Dendritic cell treated with granulocyte-macrophage colony-stimulating factor and Interleukin-4, amounts not matched to agents 40 ng/mL and 50 ng/mL, for 4 days (primary cell): ENCODE results near the gene SC5D.

ENCODE experiments used
- H3K27ac Mint-ChIP-seq: one replicate; pipeline ENCODE4 v1.8.0; 2022; ENCODE audit warnings: mild to moderate bottlenecking, mixed read lengths
- H3K27me3 Mint-ChIP-seq: one replicate; pipeline ENCODE4 v1.8.0; 2022; ENCODE audit warnings: mild to moderate bottlenecking, mixed read lengths
- H3K36me3 Mint-ChIP-seq: one replicate; pipeline ENCODE4 v1.8.0; 2022; ENCODE audit warnings: low read depth, mixed read lengths
- H3K4me1 Mint-ChIP-seq: one replicate; pipeline ENCODE4 v1.8.0; 2022; ENCODE audit warnings: low read depth, mixed read lengths
- H3K4me3 Mint-ChIP-seq: one replicate; pipeline ENCODE4 v1.8.0; 2022; ENCODE audit warnings: mild to moderate bottlenecking, moderate library complexity, mixed read lengths
- H3K9me3 Mint-ChIP-seq: one replicate; pipeline ENCODE4 v1.8.0; 2022; ENCODE audit warnings: mixed read lengths
- intact Hi-C: fragments of 100-400 bp; cut with micrococcal nuclease; formaldehyde crosslinking; loops from one replicate; pipeline ENCODE4 v1.15.0; 2022

SC5D gene

GRCh38 chr11:121268581-121268980 is 24.0 kb upstream of the SC5D start:
- intact Hi-C loops: no loop called here
- Mint-ChIP-seq H3K36me3 (no peaks in the 10 kb centered on the region), H3K4me3 (no peak overlapping the region), H3K4me1 (no peaks in the 10 kb centered on the region), H3K9me3 (peaks cover under 1% of the 10 kb centered on the region), H3K27me3 (peaks cover 21% of the 10 kb centered on the region), H3K27ac (no peak overlapping the region)

GRCh38 chr11:121270001-121270678 is 22.4 kb upstream of the SC5D start:
- H3K27me3 Mint-ChIP-seq: peaks cover 21% of the 10 kb centered on the region
- H3K36me3 Mint-ChIP-seq: no peaks in the 10 kb centered on the region
- no peaks in the 10 kb centered on the region for H3K9me3 Mint-ChIP-seq
- H3K27ac Mint-ChIP-seq: no peak overlapping the region
- intact Hi-C loops: no loop called here
- H3K4me1 Mint-ChIP-seq: no peaks in the 10 kb centered on the region
- H3K4me3 Mint-ChIP-seq: no peak overlapping the region

GRCh38 chr11:121274332-121274991 is 18.1 kb upstream of the SC5D start:
- peaks cover 10% of the 10 kb centered on the region for H3K27me3 Mint-ChIP-seq
- no peak overlapping the region for H3K27ac Mint-ChIP-seq
- no peak overlapping the region for H3K4me3 Mint-ChIP-seq
- peaks cover 14% of the 10 kb centered on the region for H3K9me3 Mint-ChIP-seq
- intact Hi-C loops: no loop called here
- no peaks in the 10 kb centered on the region for H3K4me1 Mint-ChIP-seq
- no peaks in the 10 kb centered on the region for H3K36me3 Mint-ChIP-seq

- peaks cover 5% of the 10 kb centered on the region for H3K27me3 Mint-ChIP-seq
- intact Hi-C loops: no loop called here
These were observed 10.9 kb upstream of the SC5D start for GRCh38 chr11:121281698-121282097.

GRCh38 chr11:121282386-121282785 is 10.2 kb upstream of the SC5D start:
- Mint-ChIP-seq H3K4me1 (peaks cover 7% of the 10 kb centered on the region), H3K27ac (no peak overlapping the region), H3K36me3 (no peaks in the 10 kb centered on the region), H3K9me3 (peaks cover 14% of the 10 kb centered on the region), H3K27me3 (peaks cover 5% of the 10 kb centered on the region), H3K4me3 (no peak overlapping the region)
- intact Hi-C loops: no loop called here

More at GRCh38 chr11:121281698-121282097, 10.9 kb upstream of the SC5D start:
- no peak overlapping the region for H3K4me3 Mint-ChIP-seq
- peaks cover 14% of the 10 kb centered on the region for H3K9me3 Mint-ChIP-seq
- no peak overlapping the region for H3K27ac Mint-ChIP-seq
- H3K36me3 Mint-ChIP-seq: no peaks in the 10 kb centered on the region
- H3K4me1 Mint-ChIP-seq: peaks cover 7% of the 10 kb centered on the region

GRCh38 chr11:121282886-121283502 is 9.6 kb upstream of the SC5D start:
- intact Hi-C loops: no loop called here
- Mint-ChIP-seq H3K27me3 (peaks cover 3% of the 10 kb centered on the region), H3K36me3 (no peaks in the 10 kb centered on the region), H3K9me3 (peaks cover 9% of the 10 kb centered on the region), H3K4me1 (peaks cover 7% of the 10 kb centered on the region), H3K4me3 (no peak overlapping the region), H3K27ac (no peak overlapping the region)

- Mint-ChIP-seq H3K4me1 (peaks cover 27% of the 10 kb centered on the region), H3K27ac (peak overlapping the region; percentile 89), H3K27me3 (no peaks in the 10 kb centered on the region), H3K36me3 (peaks cover 30% of the 10 kb centered on the region), H3K4me3 (no peak overlapping the region), H3K9me3 (no peaks in the 10 kb centered on the region)
- intact Hi-C loops: no loop called here
These were observed 1.3 kb upstream of the SC5D start for GRCh38 chr11:121291319-121291718.

- no peaks in the 10 kb centered on the region for H3K9me3 Mint-ChIP-seq
- H3K27me3 Mint-ChIP-seq: no peaks in the 10 kb centered on the region
- H3K4me3 Mint-ChIP-seq: peak overlapping the region; percentile 90
- H3K36me3 Mint-ChIP-seq: peaks cover 33% of the 10 kb centered on the region
- peaks cover 29% of the 10 kb centered on the region for H3K4me1 Mint-ChIP-seq
- intact Hi-C loops: no loop called here
- H3K27ac Mint-ChIP-seq: peak overlapping the region; percentile 89
These were observed 576 bp upstream of the SC5D start for GRCh38 chr11:121291896-121292494.

GRCh38 chr11:121293288-121293594 is 670 bp downstream of the SC5D start:
- Mint-ChIP-seq H3K27ac (peak overlapping the region; percentile 89), H3K9me3 (no peaks in the 10 kb centered on the region), H3K36me3 (peaks cover 33% of the 10 kb centered on the region), H3K27me3 (no peaks in the 10 kb centered on the region), H3K4me3 (peak overlapping the region; percentile 90), H3K4me1 (peaks cover 38% of the 10 kb centered on the region)
- intact Hi-C loops: no loop called here

- H3K27ac Mint-ChIP-seq: no peak overlapping the region
- intact Hi-C loops: no loop called here
- peaks cover 39% of the 10 kb centered on the region for H3K36me3 Mint-ChIP-seq
- H3K27me3 Mint-ChIP-seq: no peaks in the 10 kb centered on the region
- H3K4me3 Mint-ChIP-seq: no peak overlapping the region
- no peaks in the 10 kb centered on the region for H3K9me3 Mint-ChIP-seq
- peaks cover 46% of the 10 kb centered on the region for H3K4me1 Mint-ChIP-seq
These were observed 2.9 kb downstream of the SC5D start for GRCh38 chr11:121295246-121296029.

GRCh38 chr11:121297872-121298271 is 5.3 kb downstream of the SC5D start:
- Mint-ChIP-seq H3K27ac (no peak overlapping the region), H3K36me3 (peaks cover 29% of the 10 kb centered on the region), H3K4me1 (peaks cover 47% of the 10 kb centered on the region), H3K9me3 (no peaks in the 10 kb centered on the region), H3K27me3 (no peaks in the 10 kb centered on the region), H3K4me3 (no peak overlapping the region)
- intact Hi-C loops: no loop called here

- no peaks in the 10 kb centered on the region for H3K27me3 Mint-ChIP-seq
- no peak overlapping the region for H3K27ac Mint-ChIP-seq
- peaks cover 27% of the 10 kb centered on the region for H3K36me3 Mint-ChIP-seq
- intact Hi-C loops: no loop called here
- peaks cover 47% of the 10 kb centered on the region for H3K4me1 Mint-ChIP-seq
- H3K9me3 Mint-ChIP-seq: no peaks in the 10 kb centered on the region
- no peak overlapping the region for H3K4me3 Mint-ChIP-seq
These were observed 6.2 kb downstream of the SC5D start for GRCh38 chr11:121298774-121299173.

GRCh38 chr11:121299417-121299816 is 6.8 kb downstream of the SC5D start:
- intact Hi-C loops: no loop called here
- no peaks in the 10 kb centered on the region for H3K9me3 Mint-ChIP-seq
- no peak overlapping the region for H3K4me3 Mint-ChIP-seq
- H3K27me3 Mint-ChIP-seq: no peaks in the 10 kb centered on the region
- H3K27ac Mint-ChIP-seq: no peak overlapping the region
- H3K36me3 Mint-ChIP-seq: peaks cover 34% of the 10 kb centered on the region
- peaks cover 47% of the 10 kb centered on the region for H3K4me1 Mint-ChIP-seq
